GM18870 (cell line): ENCODE measurements around the gene HNF1B.

Experiments
- ATAC-seq: cut with Tn5 transposase; IDR thresholded peaks from one replicate; pipeline ENCODE4 v1.9.1; 2021; ENCODE audit warnings: moderate library complexity; ENCODE audit not compliant: unreplicated experiment

Gene HNF1B

DNA sequence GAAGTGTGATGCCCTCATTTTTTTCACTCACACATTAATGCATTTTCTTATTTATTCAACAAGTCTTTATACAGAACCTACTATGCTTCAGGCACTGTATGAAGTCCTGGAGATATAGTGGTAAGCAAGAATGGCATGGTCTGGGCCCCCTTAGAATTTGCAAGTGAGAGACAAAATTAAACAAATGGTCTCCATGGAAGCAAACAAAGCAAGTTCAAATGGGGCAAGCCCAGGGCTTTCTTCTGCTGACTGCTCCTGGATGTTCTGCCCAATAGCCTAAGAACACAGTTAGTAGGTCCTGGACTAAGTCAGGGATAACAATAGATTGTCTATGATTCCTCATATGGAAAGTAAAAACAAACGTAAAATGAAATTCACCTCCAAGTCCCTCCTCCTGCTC is 70.3 kb downstream of the HNF1B start:
- no peak for ATAC-seq

DNA sequence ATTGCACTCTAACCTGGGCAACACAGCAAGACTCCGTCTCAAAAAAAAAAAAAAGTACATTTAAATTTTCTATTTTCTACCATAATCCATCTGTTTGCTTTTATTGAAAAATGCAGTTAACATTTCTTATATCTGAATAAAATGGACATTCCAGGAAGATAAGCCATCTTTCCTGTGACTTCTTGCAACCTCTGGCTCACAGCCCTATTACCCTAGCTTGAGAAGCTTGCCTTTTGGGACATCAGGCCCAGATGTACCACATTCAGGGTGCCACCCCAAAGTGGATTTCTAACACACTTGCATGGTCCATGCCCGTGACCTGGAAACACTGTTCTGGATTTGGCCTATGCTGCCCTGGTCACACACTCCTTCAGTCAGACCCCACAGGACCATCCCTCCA is 71.5 kb downstream of the HNF1B start:
- no peak for ATAC-seq

DNA sequence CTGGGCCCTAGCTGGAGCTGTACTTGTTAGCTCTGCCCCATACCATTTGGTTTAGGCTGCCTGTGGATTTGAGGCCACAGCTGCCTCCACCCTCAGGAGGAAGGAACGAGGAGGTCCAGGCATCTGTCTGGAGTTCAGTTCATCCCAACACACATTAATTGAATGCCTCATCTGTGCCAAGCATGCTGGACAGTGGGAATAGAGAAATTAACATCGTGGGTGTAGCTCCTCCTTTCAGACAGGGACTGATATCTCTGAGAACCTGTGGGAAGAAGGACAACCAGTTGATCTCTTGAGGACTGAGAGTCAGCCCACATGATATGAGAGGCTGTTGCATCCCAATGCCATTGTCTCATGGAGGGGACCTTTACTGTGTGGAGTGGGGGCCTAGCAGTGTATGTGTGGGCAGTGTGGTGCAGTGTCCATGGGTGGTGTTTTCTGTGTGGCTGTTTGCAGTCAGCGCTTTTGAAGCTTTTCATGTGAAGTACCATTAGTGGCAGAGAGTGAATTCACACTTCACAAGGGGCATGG is 72.2 kb downstream of the HNF1B start:
- ATAC-seq, result no peak

DNA sequence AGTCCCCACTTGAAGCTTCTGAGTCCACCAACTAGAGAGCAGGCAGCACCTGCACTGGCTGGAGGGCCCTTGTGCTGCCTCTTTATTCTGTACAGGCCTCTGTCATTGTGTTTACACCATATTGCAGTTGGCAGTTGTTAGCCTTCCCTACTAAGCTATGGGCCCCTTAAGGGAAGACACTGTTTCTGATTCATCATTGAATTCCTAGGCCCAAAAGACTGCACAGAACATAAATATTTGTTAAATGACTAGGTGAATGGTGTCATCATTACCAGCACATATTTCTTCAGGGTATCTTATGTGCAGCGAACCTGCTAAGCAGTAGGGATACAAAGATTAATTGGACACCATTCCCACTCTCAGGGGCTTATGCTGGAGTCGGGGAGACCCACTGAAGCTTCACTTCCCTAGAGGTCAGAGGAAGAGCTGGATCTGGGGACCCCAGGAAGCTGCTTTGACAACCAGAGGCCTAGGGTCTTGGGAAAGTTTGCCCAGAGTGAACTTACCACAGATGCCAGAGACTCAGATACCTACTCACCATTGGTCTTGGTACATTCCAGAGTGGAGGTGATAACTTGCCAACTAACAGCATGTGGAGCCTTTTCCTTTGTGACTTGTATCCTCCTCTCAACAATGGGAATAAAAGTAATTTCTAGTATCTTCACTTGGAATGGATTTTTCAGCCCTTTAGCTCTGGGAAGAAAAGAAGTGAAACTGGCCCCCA is 72.9 kb downstream of the HNF1B start:
- no peak for ATAC-seq

DNA sequence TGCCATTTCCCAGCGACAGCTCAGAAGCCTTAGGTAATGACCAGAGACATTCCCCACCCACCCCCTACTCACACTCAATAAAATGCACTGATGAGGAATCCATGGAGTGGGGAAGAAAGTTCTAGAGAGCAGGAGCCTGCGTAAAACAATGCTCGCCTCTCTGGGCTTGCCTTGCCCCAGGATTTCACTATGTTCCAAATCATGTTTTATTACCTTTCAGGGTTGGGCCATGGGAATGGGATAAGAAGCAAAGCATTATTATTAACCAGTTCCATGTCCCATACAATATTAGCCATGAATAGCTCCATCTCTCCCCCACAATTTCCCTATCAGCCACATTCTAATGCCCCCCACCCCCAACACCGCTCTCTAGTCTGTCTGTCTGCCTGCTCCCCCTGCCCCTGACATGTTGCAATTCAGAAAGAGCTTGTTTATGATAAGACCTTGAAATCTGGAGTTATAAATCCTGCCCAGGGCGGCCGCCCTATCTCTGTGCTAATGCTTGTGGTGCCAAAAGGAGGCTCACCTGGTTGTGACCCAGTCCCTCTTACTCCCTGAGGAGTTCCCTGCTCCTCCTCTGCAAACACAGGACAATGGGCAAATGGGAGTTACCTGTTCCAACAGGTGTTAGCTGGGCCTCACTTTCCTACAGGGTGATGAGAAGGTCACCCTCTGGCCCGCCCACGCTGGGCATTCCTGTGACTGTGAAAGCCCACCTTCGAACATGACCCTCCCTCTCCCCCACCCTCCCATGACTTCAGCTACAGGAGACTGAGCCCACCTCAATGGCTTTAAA is 73.6 kb downstream of the HNF1B start:
- ATAC-seq, result no peak

DNA sequence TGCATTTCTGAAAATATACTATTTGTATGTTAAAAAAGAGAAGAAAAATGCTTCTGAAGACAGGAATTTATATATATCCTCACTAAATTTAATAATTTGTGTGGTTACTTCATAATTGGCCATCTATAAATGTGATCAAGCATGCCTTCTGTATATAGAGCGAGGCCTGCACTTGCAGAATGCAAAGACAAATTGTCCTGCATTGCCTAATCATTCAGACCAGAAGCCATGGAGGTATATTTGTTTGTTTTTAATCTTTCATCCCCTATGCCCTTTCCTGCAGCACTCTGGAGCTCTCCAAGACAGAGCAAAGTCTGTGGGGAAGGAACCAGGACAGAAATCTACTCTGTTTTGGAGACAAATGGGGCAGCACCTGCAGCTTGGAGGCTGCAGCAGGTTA is 77.8 kb downstream of the HNF1B start:
- no peak for ATAC-seq

DNA sequence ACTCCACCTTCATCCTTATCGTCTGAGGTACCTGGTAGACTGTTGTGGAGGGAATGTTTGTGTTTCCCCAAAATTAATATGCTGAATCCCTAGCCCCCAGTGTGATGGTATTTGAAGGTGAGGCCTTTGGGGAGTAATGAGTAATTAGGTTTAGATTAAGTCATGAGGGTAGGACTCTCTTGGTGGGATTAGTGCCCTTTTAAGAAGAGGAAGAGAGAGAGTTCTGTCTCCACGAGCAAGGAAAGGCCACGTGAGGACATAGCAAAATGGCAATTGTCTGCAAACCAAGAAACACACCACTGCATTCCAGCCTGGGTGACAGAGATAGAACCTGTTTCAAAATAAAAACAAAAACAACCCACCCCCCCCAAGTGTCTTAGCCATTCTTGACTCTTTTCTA is 80.6 kb downstream of the HNF1B start:
- no peak for ATAC-seq

DNA sequence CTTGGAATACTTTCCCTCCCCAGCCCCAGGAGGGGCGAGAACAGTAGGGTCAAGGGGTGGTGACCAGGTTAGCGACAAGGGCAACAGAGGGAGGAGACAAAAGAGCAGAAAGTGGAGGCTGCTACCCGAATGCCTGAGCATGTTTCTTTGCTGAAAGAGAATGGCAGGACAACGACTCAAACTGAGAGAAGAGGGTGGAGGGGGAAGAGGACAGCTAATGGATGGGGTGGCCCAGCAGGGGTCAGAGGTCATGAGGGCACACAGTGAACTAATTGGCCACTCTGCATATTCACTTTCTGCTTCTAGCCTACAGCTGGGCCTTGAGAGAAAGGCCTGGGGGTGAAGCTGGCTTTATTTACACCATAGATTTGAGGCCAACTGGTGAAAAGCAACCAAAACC is 82.5 kb downstream of the HNF1B start:
- ATAC-seq, result no peak

DNA sequence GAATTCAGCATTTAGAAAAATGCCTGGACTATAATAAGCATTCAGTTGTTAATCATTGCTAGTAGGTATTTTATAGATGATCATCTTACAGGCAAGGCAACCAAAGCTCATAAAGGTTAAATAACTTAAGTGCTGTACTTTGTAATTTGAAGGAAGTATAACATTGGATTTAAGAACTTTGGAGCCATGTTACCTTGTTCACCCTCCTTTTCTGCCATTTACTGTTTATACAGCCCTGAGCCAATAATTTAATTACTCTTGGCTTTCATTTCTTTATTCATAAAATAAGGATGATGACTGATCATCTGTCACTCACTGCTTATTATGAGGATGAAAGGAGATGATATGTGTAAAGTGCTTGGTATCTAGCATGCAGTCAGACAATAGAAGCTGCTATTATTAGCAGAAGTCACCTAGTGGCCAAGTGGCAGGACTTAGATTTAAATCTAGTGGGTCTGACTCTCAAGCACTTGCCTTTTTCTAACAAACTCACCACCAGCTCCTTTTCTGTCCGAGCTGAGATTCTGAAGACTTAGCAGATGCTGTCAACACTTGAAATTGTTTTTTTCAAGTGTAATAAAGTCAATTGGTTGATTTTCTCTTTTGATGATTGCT is 83.4 kb downstream of the HNF1B start:
- no peak for ATAC-seq

DNA sequence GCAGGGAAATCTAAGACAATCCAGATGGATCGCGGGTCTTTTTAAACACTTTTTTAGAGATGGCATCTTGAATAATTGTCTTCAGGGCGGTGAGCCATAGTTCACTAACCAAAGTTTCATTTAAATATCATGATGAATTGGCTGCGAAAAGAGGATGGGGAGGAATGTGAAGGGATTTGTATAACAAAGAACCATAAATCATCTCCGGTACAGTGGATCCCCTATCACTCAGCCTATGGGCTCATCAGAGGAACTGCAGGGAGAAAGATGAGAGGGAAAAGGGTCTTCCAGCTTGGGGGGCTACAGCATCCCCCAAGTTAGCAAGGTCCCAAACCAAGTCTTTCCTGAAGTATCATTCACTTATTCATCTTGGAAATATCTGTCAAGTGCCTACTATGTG is 84.9 kb downstream of the HNF1B start:
- ATAC-seq, result no peak

DNA sequence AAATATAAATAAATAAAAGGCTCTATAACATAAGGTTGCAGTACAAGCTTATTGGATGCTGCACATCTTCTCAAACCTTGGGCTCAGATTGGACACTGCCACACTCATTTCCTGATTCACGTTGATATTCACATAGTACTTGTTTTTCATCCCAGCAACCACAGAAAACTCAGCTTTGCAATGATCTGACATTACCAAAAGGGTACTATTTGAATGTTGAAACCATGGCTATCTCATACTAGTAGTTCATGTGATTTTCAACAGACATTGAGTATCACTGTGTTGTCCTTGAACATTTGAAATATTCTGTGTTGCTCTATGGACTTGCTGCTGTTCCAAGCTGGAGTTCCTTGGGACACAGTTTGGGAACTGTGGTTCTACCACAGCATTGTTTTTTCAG is 87.7 kb downstream of the HNF1B start:
- ATAC-seq, result no peak

DNA sequence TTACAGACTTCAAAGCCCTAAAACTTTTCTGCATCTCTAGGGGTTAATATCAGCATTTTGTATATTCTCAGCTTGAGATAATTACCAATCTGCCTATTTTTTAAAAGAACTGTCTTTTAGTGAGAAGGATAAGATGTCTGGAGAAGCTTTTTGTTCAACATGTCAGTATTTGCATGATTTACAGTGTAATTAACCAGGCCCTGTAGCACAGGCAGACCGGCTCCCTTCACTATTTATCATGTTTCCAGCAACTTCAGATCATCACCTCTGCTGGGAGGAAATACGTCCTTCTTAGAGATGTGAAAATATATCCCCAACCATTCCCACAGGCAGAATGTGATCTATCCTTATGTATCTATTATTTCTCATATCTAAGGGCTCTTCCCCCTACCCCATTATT is 93.0 kb downstream of the HNF1B start:
- ATAC-seq, result no peak

DNA sequence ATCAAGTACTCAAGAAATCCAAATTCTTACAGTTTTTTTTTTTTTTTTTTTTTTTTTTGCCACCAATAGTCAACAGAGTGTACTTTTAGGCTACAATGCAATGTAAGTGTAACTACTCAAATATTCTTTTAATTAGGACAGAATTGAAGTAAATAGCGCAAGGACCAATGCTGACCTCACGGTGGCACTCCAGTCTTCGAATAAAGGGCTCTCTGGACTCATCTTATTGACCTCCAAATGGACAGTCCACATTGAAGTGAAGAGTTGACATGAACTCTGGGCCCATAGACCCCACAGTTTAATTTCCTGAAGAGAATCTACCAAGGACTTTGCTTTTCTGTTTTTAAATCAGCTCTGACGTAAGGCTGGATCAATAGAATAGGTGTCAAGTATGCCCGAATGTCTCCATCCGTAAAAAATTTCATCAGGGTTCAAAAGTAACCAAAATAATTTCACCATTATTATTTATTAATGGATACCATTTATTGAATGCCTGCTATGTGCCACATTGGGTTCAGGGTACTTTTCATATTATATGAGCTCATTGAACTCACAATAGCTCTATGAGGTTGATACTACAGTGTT is 94.3 kb downstream of the HNF1B start:
- ATAC-seq, result no peak

DNA sequence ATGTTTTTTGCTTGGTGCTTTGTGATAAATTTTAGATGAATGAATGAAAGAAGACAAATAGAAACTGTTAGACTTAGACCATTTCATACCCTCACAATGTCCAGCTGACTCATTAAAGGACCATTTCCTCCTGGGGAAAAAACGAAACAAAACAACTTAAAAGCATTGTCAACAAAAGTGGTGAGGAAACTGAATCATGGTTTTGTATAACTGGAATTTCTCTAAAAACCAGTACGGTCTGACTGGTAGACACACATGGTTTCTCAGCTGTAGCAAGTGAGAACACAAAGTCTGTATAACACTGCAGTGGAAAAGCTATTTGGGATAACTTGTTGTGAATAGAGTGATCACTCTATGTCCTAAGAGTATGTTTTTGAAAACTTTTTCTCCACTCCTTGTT is 96.3 kb downstream of the HNF1B start:
- ATAC-seq, result no peak

DNA sequence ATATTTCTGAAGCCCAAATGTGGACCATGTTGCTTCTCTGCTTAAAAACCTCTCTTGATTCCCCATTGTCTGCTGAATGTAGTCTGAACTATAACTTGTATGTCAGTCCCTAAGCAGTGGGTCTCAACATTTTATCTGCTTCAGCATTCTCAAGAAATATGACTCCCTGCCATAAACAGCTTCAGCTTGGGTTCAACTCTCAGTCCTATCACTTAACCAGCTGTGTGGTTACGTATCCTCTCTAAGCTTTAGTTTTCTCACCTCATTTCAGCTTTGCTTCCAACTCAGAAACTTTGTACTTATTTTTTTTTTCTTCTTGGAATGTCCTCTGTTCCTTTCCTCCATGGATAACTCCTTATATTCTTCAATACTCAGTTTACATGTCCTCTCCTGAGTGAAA is 97.0 kb downstream of the HNF1B start:
- ATAC-seq, result no peak

DNA sequence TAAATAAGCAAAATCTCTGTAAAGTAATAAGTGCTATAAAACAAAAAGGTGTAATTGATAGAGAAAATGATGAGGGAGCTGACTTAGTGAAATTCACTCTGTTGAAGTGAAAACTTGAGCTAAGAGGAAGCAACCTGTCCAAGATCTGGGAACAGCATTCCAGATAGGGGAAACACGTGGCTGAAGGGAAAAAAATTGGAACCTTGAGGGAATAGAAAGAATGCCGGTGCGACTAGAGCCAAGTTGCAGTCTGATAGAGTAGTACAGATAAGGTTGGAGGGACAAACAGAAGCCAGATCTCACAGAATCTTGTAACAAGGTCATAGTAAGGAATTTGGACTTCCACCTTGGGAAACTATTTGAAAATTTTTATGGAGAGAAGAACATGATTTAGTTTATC is 101.0 kb downstream of the HNF1B start:
- no peak for ATAC-seq

DNA sequence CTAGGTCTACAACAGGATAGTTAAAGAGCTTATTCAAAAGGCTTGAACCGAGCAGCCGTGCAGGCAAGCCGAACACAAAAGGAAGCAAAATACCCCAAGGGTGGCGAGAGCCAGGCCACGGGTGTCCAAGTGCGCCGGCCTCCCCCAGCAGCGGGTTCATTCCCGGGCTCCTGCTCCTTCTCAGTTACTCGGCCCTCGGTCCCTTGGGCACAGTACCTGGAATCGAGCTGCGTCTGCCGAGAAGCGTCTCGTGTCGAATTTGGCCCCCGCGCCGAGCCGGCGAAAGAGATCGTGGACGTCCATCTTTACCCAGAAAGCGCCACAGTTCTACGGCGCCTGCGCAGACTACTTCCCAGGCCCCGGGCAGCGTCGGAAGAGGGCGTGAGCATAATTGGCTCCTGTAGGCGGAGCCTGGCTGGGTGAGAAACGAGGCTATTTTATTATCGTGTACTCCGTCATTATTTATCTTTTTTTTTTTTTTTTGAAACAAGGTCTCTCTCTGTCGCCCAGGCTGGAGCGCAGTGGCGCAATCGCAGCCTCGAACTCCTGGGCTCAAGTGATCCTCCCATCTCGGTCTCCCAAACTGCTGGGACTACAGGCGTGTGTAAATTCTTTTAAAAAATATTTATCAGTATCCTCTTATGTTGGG is 101.6 kb downstream of the HNF1B start, which contains the start of gene DDX52:
Gene DDX52 (minus strand): TSS at position 329 of the 649 bp plus-strand sequence. CDS start 26 bp downstream, at position 303.
- ATAC-seq, result peak; percentile 74

DNA sequence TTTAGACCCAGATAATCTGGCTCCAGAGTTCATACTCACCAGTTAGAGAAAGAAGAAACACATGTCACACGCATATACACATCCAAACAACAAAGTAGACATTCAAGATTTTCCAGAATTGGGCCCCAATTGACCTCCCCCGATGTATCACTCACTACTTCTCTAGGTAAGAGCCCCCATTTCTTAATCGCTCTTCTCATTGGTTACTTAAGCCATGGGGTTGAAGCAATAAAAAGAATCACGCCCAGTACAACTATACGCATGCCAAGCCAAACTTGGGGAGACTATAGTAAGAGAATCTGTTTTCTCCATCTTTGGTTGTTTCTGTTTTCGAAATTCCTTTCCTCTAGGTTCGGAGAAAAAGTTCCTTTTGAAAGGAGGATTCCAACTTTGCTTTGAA is 102.2 kb downstream of the HNF1B start:
- ATAC-seq, result no peak

DNA sequence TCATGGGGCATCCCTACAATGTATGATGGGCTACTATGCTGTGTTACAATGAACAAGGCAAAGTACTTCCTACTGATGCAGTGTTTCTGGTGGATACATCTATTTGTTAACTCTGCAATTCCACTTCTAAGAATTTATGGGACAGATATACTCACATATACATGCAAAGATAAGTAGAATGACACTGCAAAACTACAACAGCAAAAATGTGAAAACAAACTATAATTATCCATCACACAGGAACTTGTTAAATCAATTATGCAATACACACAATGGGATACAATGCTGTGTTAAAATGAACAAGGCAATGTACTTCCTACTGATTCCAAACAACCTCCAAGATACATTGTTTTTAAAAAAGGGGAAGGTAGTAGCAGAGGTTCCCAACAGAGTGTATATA is 104.8 kb downstream of the HNF1B start:
- ATAC-seq, result no peak

DNA sequence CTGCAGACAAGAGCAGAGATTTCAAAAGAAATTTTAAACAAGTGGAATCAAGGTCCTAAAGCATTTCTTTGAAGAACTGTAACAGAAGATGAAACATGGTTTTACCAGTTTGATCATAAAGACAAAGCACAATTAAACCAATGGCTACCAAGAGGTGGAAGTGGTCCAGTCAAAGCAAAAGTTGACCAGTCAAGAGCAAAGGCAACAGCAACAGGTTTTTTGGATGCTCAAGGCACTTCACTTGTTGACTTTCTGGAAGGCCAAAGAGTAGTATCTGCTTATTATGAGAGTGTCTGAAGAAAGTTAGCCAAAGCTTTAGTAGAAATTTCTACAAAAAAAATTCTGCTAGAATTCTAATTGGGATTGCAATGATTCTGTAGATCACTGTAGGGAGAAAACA is 106.9 kb downstream of the HNF1B start:
- ATAC-seq, result no peak
